Stimulated activated CD8-positive, alpha-beta memory T cell treated with anti-CD3 and anti-CD28 coated beads, Interleukin-15, amount 100 ng/mL, for 24 hours (primary cell): ENCODE results near the gene OR5L1.

Experiments used
- DNase-seq: peaks from one replicate; pipeline ENCODE4 v3.0.0-alpha.2; 2020; ENCODE audit warnings: low read depth

OR5L1 gene

DNA sequence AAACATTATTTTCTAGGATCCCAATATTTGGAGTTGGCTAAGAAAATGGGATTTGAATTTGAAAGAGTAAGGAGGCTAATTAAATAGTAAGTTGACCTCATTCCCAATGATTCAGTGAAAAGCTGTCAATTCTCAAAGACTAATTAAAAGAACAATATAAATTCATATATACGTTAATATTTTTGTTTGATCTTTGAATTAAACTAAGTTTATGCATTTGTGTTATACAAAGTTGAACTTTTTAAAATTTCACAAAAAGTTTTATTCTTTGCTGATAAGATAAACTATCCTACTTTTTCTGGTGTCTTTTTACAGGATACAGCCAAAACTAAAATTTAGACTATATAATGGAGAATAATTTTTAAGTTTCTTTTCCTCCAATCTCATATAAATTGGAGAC is at the start of gene OR5L1:
Gene OR5L1, plus strand, starts transcription at position 301 of the 400 bp plus-strand sequence. CDS start 100 bp downstream, outside the sequence.
- no peak for DNase-seq

DNA sequence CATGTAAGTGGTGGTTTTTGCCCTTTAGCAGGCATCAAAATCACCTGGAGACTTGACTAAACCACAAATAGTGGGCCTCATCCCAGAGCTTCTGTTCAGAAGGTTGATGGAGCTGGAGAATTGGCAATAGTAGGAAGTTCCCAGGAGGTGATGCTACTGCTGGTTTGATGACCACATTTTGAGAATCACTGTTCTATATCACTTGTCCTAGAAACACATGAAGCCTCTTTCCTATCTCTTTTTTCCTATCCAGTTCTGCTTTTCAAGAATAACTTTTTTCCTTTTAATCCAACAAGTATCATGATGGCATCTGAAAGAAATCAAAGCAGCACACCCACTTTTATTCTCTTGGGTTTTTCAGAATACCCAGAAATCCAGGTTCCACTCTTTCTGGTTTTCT is 38.0 kb upstream of the OR5L1 start, which contains the start of gene OR5D13:
Gene OR5D13, plus strand, starts transcription at position 301 of the 400 bp plus-strand sequence. Its CDS starts 0 bp downstream, at position 301.
- no peak for DNase-seq

DNA sequence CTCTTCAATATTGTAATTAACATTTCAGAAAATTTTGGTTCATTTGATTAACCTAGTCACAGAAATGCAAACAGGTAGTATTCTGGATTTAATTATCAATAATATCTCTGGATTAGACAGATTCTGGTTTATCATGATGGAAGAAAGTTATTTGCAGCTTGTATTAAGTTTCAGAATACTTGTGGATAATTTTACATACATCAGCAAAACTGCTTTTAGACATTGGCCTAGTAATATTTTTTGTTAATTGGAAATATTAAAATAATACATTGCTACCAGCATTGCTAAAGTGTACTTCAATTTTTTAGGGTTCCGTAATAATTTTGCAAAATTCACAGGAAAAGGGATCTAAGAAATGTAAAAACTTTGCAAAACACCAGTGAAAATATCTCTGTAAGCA is 19.6 kb upstream of the OR5L1 start:
- DNase-seq = no peak

DNA sequence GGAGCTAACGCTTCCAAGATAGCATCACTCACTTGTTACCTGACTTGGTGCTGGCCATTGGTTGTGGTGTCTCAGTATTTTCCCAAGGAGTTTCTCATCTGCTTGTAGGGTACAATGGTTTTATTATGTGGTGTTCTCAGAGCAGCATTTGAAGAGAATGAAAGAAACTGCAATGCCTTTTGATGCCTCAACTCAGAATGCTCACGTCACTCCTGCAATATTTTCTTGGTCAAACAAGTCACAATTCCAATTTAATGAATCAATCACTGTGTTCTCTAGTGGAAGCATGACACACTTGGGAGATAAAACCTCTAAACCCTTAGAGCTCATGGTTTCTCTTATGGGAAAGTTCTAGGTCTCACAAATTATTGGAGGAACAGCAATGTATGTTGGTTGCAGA is 17.8 kb upstream of the OR5L1 start:
- DNase-seq = no peak

DNA sequence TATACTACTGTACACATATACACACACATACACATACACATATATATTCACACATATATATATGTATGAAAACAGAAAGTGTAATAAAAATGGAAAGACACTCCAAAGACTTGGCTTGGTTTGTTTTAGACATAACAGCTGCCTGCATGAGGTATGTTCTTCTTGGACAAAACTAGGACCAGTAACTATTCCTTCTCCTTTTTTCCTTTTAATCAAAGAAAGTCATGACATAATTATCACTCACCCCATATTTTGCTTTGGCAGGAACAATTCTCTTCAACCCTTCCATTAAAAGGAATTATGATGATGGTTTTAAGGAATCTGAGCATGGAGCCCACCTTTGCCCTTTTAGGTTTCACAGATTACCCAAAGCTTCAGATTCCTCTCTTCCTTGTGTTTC is 15.9 kb upstream of the OR5L1 start, which contains the start of gene OR5D14:
Gene OR5D14, plus strand, starts transcription at position 301 of the 400 bp plus-strand sequence. Its CDS starts 0 bp downstream, at position 301.
- DNase-seq = no peak

DNA sequence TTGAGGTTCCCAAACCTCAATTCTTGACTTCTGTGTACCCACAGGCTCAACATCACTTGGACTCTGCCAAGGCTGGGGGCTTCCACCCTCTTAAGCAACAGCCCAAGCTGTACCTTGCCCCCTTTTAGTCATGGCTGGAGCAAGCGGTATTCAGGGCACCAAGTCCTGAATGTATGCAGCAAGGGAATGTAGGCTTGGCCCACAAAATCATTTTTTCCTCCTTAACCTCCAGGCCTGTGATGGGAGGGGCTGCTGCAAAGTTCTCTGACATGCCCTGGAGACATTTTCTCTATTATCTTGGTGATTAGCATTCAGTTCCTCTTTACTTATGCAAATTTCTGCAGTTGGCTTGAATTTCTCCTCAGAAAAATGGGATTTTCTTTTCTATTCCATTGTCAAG is 4.9 kb upstream of the OR5L1 start:
- no peak for DNase-seq

DNA sequence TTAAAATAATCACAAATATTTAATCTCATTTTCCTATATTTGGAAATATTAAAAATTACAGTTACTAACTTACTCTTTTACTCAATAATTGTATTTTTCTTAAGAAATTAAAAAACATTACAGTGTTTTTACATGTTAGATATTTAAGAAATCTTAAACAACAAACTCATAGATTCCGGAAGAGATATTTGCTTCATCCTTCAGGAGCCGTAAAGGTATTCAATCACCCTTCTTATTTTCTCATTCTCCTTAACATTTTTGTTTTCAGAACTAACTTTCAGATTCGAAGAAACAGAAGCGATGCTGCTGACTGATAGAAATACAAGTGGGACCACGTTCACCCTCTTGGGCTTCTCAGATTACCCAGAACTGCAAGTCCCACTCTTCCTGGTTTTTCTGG is 8.2 kb downstream of the OR5L1 start, which contains the start of gene OR5D18:
Gene OR5D18, plus strand, starts transcription at position 301 of the 400 bp plus-strand sequence. Its CDS starts 0 bp downstream, at position 301.
- DNase-seq = no peak

DNA sequence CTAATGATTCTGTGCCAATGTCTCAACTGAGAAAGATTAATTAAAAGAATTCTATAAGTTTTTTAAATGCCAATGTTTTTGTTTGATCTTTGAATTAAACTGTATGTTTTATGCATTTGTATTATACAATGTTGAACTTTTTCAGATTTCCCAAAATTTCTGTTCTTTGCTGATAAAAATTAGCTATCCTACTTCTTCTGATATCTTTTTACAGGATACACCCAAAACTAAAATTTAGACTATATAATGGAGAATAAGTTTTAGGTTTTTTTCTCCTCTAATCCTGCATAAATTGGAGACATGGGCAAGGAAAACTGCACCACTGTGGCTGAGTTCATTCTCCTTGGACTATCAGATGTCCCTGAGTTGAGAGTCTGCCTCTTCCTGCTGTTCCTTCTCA is 15.8 kb downstream of the OR5L1 start, which contains the start of gene OR5L2:
Gene OR5L2, plus strand, starts transcription at position 301 of the 400 bp plus-strand sequence. Its CDS starts 0 bp downstream, at position 301.
- DNase-seq = no peak

DNA sequence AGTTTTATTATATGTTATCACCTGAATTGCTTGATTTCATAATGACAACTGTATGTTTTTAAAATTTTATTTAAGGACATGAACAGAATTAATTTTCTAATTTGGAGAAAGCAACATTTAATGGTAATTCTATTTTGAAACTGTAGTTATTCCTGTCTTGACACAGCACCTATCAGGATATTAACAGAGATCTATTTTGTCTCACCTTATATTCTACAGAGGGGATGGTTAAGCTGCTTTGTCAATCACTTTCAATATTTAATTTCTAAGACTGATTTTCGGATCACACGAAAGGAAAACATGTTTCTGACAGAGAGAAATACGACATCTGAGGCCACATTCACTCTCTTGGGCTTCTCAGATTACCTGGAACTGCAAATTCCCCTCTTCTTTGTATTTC is 27.3 kb downstream of the OR5L1 start, which contains the start of gene OR5D16:
Gene OR5D16, plus strand, starts transcription at position 301 of the 400 bp plus-strand sequence. Its CDS starts 0 bp downstream, at position 301.
- no peak for DNase-seq

DNA sequence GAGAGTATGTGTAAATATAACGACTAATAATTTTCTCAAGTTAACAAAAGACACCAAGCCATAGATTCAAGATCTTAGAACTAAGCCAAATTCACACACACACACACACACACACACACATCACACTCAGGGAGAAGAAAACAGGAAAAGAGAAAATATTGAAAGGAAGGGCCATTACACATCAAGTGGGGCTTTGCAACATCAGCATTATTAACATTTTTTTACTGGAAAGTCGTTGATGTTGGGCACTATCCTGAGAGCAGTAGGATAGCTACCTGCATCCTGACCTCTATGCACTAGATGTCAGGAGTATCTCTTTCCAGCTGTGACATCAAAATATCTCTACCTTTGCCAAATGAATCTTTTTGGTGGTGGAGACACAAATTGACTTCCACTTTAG is 36.3 kb downstream of the OR5L1 start:
- no peak for DNase-seq

DNA sequence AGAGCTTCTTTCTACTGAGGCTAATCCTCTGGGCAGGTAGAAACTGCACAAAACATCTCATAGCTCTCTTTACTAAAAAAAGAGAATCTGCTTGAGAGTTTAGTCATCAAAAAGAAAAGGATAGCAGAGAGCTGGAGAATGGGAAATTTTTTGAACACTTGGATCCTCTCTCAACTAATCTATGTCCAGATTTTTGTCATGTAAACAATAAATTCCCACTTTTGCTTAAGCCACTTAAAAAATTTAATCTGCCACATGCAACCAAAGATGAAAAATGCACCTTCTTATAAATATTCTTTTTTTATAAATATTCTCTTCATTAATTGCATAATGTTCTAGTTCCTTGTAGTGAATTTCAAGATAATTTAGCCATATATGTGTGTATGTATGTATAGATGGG is 37.9 kb downstream of the OR5L1 start:
- DNase-seq = no peak

DNA sequence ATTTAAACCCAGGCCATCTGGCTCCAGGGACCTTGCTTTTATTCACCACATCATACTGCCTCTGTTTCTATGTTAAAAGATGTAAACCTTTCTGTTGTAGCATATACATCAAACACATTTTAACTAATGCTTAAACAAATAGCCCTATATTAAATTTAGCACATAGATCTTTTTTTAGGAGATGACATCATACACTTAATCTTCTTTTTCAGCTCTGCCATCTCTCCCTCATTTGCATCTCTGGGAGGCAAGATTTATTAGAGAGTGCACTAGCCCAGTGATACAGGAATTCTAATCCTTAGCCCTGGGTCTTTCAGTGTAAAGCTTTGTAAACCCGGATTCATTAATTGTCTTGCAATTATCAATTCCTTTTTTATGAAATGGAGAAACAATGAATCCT is 41.0 kb downstream of the OR5L1 start:
- no peak for DNase-seq

DNA sequence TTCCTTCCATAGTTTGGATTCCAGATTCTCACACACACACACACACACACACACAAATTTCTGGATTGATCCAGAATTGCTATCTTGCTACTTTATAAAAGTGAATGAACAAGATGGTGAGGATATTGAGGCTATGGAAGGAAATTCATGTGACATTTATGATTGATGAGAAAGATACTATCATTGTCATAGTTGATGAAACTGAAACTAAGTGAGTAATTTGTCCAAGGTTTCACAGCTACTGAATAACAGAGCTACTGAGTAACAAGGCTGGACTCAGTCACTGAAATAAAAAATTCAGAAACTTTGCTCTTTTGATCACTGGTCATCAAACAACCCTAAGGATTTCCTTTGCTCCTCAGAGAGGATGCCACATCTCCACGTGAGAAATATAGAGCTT is 43.5 kb downstream of the OR5L1 start:
- no peak for DNase-seq
